CD4-positive, alpha-beta T cell treated with Interleukin-15 for 4 hours (primary cell): ENCODE data around the gene OR6C1.
"Not testable (repeated sequence)": the region's sequence is repeated elsewhere in the genome, so short reads cannot be mapped to it uniquely, and the experiment has no call there.

Experiments
- DNase-seq: peaks from one replicate; pipeline ENCODE4 v3.0.0-alpha.2; 2020; ENCODE audit warnings: low spot score

The OR6C1 gene

GRCh38 chr12:55314043-55314442 is at the start of gene OR6C1:
TSS of gene OR6C1 (plus strand) at chr12:55314343. CDS start at chr12:55320600, 6,257 bp downstream.
- no peak for DNase-seq

GRCh38 chr12:55280991-55281390 is 33.2 kb upstream of the OR6C1 start:
- no peak for DNase-seq

- DNase-seq = no peak
Measured at GRCh38 chr12:55289999-55290398, 24.1 kb upstream of the OR6C1 start.

- DNase-seq = no peak
Measured at GRCh38 chr12:55296469-55296868, 17.7 kb upstream of the OR6C1 start, which contains the start of gene OR6C6. TSS of gene OR6C6 (minus strand) at chr12:55296569. CDS start at chr12:55295232, 1,337 bp downstream.

- no peak for DNase-seq
Measured at GRCh38 chr12:55320201-55320600, 6.1 kb downstream of the OR6C1 start.

- DNase-seq = not testable (repeated sequence)
Measured at GRCh38 chr12:55325801-55326200, 11.7 kb downstream of the OR6C1 start.

- no peak for DNase-seq
Measured at GRCh38 chr12:55330446-55330845, 16.3 kb downstream of the OR6C1 start, which contains the start of gene OR6C3. TSS of gene OR6C3 (plus strand) at chr12:55330746. CDS start at chr12:55331701, 955 bp downstream.

- DNase-seq = no peak
Measured at GRCh38 chr12:55336002-55336401, 21.9 kb downstream of the OR6C1 start.

GRCh38 chr12:55355338-55355737 is 41.2 kb downstream of the OR6C1 start:
- not testable (repeated sequence) for DNase-seq

- DNase-seq = no peak
Measured at GRCh38 chr12:55362675-55363074, 48.5 kb downstream of the OR6C1 start, which contains the start of gene OR6C75. TSS of gene OR6C75 (plus strand) at chr12:55362975. CDS start at chr12:55365111, 2,136 bp downstream.

- DNase-seq = no peak
Measured at GRCh38 chr12:55365086-55365485, 50.9 kb downstream of the OR6C1 start.
